Lung (tissue), 12 donors: ENCODE measurements around the gene ADAM17. TPM values are rescaled to one million over a fixed set of nuclear protein-coding genes. Genes with fewer than 3 reads are reported as not detected.

Experiments used
- ATAC-seq: fragments of 200-7000 bp; cut with Tn5 transposase; one replicate; pipeline ENCODE4 v1.9.1; 2020; ENCODE audit warnings: moderate number of reproducible peaks; ENCODE audit not compliant: insufficient read depth, low FRiP score
- DNase-seq, 3 donors: peaks; one replicate each; pipeline ENCODE4 v3.0.0-alpha.2; 2013 to 2017
- H3K27ac ChIP-seq, 2 donors: one replicate each; pipeline ENCODE4 v1.5.1; 2013; ENCODE audit warnings: mild to moderate bottlenecking in 2 of 2, moderate library complexity in 2 of 2, control low read depth in 1 of 2, inconsistent platforms in 1 of 2, low read depth in 1 of 2, low read length in 1 of 2
- H3K27me3 ChIP-seq, 3 donors: one replicate each; pipeline ENCODE4 v1.5.1; 2013; ENCODE audit warnings: low read length in 2 of 3; ENCODE audit not compliant: control insufficient read depth in 3 of 3, insufficient read depth in 3 of 3
- H3K36me3 ChIP-seq, 4 donors: one replicate each; pipeline ENCODE4 v1.5.1; 2013; ENCODE audit warnings: low read length in 4 of 4, mild to moderate bottlenecking in 1 of 4, moderate library complexity in 1 of 4; ENCODE audit not compliant: control insufficient read depth in 4 of 4, insufficient read depth in 4 of 4
- H3K4me1 ChIP-seq, 5 donors: one replicate each; pipeline ENCODE4 v1.5.1; 2013; ENCODE audit warnings: low read length in 5 of 5, mild to moderate bottlenecking in 2 of 5, moderate library complexity in 1 of 5; ENCODE audit not compliant: control insufficient read depth in 5 of 5, insufficient read depth in 5 of 5
- H3K4me3 ChIP-seq: one replicate; pipeline ENCODE4 v1.5.1; 2013; ENCODE audit warnings: mild to moderate bottlenecking, control low read depth, moderate library complexity
- H3K9ac ChIP-seq, 2 donors: one replicate each; pipeline ENCODE4 v1.5.1; 2013; ENCODE audit warnings: low read length in 2 of 2, control low read depth in 1 of 2; ENCODE audit not compliant: insufficient read depth in 1 of 2
- H3K9me3 ChIP-seq, 4 donors: one replicate each; pipeline ENCODE4 v1.5.1; 2013; ENCODE audit warnings: low read length in 3 of 4, mild to moderate bottlenecking in 1 of 4, moderate library complexity in 1 of 4; ENCODE audit not compliant: control insufficient read depth in 4 of 4, insufficient read depth in 3 of 4
- WGBS, 2 donors: extraction: QIAGEN DNeasy Blood & Tissue Kit; methylation state at CpG; one replicate each; pipeline ENCODE4 v1.1.7; 2013; 5-methylcytosine and 5-hydroxymethylcytosine counted together
- polyA plus RNA-seq, 2 donors: library from polyadenylated mRNA; stranded (reverse); fragments of 200-250 nt; gene quantifications; one replicate each; pipeline ENCODE4 v1.2.1, GENCODE V29; 2013
- total RNA-seq, 2 donors: library from RNA; depleted of rRNA in 1 of 2; stranded (reverse); fragments of >200 nt in 1 of 2; gene quantifications; one replicate each; pipeline ENCODE4 v1.2.1, GENCODE V29; 2014 to 2021
- TF ChIP-seq, protein P1 (sequence below): IDR thresholded peaks from 2 replicates; pipeline ENCODE4 v1.5.1; 2012; ENCODE audit warnings: mild to moderate bottlenecking; ENCODE audit errors: control extremely low read depth, extremely low read depth
- donor health status: control.
- donor health status: control.
- donor health status: Bipolar disorder and iron deficiency.
- donor health status: healthy.
- donor health status: DM: yes; HTN: yes; CAD: no.

Gene ADAM17
- total and polyA plus RNA-seq, 4 donors, result 16.8 to 56.1 (median 41.2) TPM

DNA sequence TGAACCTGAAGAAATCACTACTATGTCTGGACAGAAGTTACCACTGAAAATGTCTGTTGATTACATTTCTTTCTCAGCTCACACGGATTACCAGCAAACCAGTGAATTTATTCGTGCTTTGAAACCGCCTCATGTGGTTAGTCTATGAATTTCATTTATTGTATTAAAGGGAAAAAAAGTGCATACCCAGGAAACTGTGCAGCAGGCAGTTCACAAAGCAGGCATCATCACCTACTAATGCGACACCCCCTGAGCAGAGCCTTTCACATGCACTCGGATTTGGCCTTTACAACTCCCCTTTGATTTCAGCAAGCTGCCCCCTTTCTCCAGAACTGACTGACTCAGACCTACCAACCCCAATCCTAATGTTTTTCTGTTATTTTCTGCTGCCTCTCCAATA lies 112.1 kb downstream of the ADAM17 start:
- TF ChIP-seq, protein P1, sequence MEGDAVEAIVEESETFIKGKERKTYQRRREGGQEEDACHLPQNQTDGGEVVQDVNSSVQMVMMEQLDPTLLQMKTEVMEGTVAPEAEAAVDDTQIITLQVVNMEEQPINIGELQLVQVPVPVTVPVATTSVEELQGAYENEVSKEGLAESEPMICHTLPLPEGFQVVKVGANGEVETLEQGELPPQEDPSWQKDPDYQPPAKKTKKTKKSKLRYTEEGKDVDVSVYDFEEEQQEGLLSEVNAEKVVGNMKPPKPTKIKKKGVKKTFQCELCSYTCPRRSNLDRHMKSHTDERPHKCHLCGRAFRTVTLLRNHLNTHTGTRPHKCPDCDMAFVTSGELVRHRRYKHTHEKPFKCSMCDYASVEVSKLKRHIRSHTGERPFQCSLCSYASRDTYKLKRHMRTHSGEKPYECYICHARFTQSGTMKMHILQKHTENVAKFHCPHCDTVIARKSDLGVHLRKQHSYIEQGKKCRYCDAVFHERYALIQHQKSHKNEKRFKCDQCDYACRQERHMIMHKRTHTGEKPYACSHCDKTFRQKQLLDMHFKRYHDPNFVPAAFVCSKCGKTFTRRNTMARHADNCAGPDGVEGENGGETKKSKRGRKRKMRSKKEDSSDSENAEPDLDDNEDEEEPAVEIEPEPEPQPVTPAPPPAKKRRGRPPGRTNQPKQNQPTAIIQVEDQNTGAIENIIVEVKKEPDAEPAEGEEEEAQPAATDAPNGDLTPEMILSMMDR, result no peak
- no peaks in the 10 kb centered on the region for H3K4me1 ChIP-seq
- H3K27ac ChIP-seq, result no peak overlapping the region
- H3K4me3 ChIP-seq, result no peak overlapping the region
- no peaks in the 10 kb centered on the region for H3K9me3 ChIP-seq
- no peak for DNase-seq
- H3K36me3 ChIP-seq, result peaks cover 18 to 37% (median 30%) of the 10 kb centered on the region in 4 donors
- 90 to 98% methylated on average over 5 of the region's 5 CpGs for WGBS, 2 donors
- no peaks in the 10 kb centered on the region for H3K27me3 ChIP-seq
- ATAC-seq, result no peak
- no peak overlapping the region for H3K9ac ChIP-seq

DNA sequence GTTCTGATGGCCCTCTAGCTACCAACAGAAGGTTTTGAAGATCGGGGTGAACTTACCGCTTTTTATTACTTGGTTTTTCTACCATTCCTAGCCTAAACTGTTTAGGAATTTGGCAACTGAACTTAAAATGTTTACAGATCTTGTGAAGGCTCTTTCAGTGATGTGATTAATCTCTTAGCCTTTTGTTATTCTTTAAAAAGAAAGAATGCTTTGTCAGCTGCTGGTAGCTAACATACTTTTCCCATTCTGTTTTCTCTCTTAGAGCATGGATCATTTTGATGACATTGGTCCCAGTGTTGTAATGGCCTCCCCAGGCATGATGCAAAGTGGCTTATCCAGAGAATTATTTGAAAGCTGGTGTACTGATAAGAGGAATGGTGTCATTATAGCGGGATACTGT lies 114.1 kb downstream of the ADAM17 start:
- ATAC-seq (no peak), DNase-seq (no peak)
- H3K36me3 ChIP-seq, result peaks cover 26 to 46% (median 38%) of the 10 kb centered on the region in 4 donors
- no peaks in the 10 kb centered on the region for H3K9me3 ChIP-seq
- no peak overlapping the region for H3K27ac ChIP-seq
- no peaks in the 10 kb centered on the region for H3K27me3 ChIP-seq
- no peak overlapping the region for H3K4me3 ChIP-seq
- no peaks in the 10 kb centered on the region for H3K4me1 ChIP-seq
- WGBS, 2 donors, result 78 to 79% methylated on average over 3 of the region's 3 CpGs
- no peak overlapping the region for H3K9ac ChIP-seq
- TF ChIP-seq, protein P1, result no peak

DNA sequence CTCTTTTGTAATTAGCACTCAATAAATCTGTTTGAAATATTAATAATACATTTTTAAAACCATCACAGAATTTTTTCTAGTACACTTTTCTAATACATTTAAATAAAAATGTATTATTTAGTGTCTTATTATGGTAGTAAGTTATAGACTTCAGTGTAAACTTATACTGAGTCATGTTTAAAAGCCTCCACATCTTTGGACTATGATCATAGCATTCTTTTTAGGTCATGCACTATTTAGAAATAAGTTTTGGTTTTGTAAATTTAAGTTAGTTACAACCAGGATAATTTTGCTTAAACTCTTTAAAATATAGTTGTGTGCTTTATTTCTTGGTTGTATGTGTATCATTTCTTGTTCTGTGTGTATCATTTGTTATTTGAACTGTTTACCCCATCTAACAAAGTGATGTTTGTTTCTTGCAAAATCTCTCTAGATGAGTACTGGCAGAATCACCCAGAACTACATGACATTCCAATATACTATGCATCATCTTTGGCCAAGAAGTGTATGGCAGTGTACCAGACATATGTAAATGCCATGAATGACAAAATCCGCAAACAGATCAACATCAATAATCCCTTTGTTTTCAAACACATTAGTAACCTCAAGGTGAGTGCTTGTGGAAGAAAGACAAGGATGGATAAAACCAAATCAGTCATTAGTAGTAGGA lies 115.4 kb downstream of the ADAM17 start:
- no peaks in the 10 kb centered on the region for H3K9me3 ChIP-seq
- TF ChIP-seq, protein P1, result no peak
- no peaks in the 10 kb centered on the region for H3K4me1 ChIP-seq
- H3K27ac ChIP-seq, result no peak overlapping the region
- ATAC-seq, result no peak
- no peak overlapping the region for H3K9ac ChIP-seq
- no peak for DNase-seq
- 96 to 100% methylated on average over 1 of the region's 1 CpG for WGBS, 2 donors
- H3K36me3 ChIP-seq, result peaks cover 24 to 41% (median 33%) of the 10 kb centered on the region in 4 donors
- H3K27me3 ChIP-seq, result no peaks in the 10 kb centered on the region
- no peak overlapping the region for H3K4me3 ChIP-seq

DNA sequence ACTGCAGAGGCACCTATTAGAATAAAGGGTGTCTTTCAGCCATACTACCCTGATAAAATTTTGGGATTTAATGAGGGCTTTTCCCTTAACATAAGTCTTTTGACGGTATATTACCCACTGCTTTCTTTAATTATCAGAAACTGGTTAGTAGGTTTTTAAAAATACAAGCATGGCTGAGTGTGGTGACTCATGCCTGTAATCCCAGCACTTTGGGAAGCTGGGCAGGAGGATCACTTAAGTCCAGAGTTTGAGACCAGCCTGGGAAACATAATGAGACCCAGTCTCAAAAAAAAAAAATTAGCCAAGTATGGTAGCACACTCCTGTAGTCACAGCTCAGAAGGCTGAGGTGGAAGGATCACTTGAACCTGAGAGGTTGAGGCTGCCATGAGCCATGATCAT lies 116.1 kb downstream of the ADAM17 start:
- TF ChIP-seq, protein P1, result no peak
- Histone ChIP-seq H3K9me3 (no peaks in the 10 kb centered on the region), H3K4me3 (no peak overlapping the region), H3K27ac (no peak overlapping the region), H3K9ac (no peak overlapping the region), H3K27me3 (no peaks in the 10 kb centered on the region), H3K36me3 (peaks cover 22 to 42% (median 32%) of the 10 kb centered on the region in 4 donors), H3K4me1 (no peaks in the 10 kb centered on the region)
- no peak for ATAC-seq
- DNase-seq, result no peak
- WGBS, 2 donors, result 97 to 100% methylated on average over 1 of the region's 1 CpG
